ENCODE results near the gene POLR1A.
"Not testable (repeated sequence)": the region's sequence is repeated elsewhere in the genome, so short reads cannot be mapped to it uniquely, and the experiment has no call there.

Gene POLR1A

GRCh38 chr2:85995648-85996529 is 109.8 kb downstream of the POLR1A start:
- no peak overlapping the region for H3K27ac ChIP-seq
- TF ChIP-seq ZFX (IDR thresholded peaks at IDR 0.05; ENCODE audit: borderline replicate concordance) (no peak), CTCF (IDR thresholded peaks at IDR 0.05) (no peak)

DNA sequence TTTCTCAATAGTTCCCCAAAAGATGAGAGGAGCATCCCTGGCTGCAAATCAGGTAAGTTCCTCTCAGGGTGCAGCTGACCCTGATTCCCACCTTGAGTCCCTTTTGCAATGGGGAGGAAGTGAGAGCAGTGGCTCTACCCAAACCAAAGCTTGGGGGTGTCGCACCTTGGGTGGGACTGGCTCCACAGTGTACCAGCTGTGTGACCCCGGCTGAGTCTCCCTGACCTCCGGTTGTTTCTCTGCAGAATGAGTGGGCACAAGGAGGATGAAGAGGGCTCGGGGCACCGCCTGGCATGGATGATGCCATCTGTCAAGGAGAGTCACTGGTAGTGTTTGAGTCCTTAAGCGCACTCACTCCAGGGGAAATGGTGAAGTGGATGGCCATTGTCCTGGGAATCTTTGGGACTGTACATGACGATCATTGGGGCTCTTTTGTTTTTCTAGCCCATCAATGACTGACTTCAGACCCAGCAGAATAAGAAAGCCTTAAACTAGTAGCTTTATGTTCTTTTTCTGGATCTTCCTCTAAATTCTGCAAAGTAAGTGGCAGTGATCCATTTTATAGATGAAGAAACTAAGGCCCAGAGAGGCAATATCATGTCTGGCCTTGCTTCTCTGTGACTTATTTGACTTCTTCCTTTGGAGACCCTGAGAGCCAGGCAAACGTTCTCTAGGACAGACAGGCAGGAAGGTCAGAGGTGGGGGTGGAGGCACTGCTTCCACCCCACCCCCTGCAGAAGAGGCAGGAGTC is 110.6 kb downstream of the POLR1A start:
- TF ChIP-seq ZFX (IDR thresholded peaks at IDR 0.05; ENCODE audit: borderline replicate concordance) (no peak), CTCF (IDR thresholded peaks at IDR 0.05) (no peak)

DNA sequence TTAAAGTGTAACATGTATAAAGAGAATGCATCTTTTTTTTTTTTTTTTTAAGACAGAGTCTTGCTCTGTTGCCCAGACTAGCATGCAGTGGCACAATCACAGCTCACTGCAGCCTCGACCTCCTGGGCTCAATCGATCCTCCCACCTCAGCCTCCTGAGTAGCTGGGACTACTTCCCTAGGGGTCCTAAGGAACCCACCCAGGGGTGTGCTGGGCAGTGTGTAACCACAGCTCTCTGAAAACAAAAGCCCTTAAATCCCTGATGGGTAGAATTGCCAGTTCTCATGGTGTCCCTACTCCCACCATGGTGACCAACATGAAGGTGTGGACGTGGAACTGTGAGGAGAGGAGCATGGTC is 111.3 kb downstream of the POLR1A start:
- TF ChIP-seq CTCF (IDR thresholded peaks at IDR 0.05) = no peak
- no peak for TF ChIP-seq ZFX (IDR thresholded peaks at IDR 0.05; ENCODE audit: borderline replicate concordance)
- H3K27ac ChIP-seq = no peak overlapping the region

More for the DNA sequence above, 110.6 kb downstream of the POLR1A start:
- no peak overlapping the region for H3K27ac ChIP-seq

DNA sequence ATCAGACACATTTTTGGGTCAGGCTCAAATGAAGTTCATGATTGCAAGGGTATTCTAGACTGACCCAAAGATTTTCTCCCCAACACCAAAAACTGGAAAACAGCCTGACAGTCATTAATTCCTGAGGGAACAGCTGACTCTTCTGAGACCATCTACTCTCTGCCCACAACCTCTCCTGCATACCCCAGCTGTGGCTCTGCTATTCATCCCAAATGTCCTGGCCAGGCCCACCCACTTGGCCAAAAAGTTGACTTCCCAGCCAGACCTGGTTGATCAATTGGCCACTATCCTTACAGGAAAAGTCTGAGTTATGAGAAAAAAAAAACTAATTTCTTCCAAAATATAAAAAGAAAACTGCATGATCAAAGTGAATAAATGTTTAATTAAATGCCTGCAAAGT is 113.1 kb downstream of the POLR1A start:
- no peak overlapping the region for H3K27ac ChIP-seq
- no peak for TF ChIP-seq CTCF (IDR thresholded peaks at IDR 0.05)

- H3K27ac ChIP-seq = not testable (repeated sequence)
Observed at GRCh38 chr2:85992053-85992452, 113.6 kb downstream of the POLR1A start.

DNA sequence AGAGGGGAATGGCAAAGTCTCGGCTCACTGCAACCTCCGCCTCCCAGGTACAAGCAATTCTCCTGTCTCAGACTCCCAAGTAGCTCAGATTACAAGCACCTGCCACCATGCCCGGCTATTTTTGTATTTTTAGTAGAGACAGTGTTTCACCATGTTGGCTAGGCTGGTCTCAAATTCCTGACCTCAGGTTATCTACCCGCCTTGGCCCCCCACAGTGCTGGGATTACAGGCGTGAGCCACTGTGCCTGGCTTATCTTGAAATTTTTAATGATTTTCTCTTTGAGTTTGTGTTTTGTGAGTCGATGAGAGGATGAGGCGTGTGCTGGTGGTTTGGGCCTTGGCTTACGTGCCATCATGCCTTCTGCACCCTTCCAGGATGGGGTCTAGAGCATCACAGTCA is 115.6 kb downstream of the POLR1A start:
- TF ChIP-seq CTCF (IDR thresholded peaks at IDR 0.05) (no peak), ZFX (IDR thresholded peaks at IDR 0.05; ENCODE audit: borderline replicate concordance) (no peak)
- H3K27ac ChIP-seq = no peak overlapping the region

DNA sequence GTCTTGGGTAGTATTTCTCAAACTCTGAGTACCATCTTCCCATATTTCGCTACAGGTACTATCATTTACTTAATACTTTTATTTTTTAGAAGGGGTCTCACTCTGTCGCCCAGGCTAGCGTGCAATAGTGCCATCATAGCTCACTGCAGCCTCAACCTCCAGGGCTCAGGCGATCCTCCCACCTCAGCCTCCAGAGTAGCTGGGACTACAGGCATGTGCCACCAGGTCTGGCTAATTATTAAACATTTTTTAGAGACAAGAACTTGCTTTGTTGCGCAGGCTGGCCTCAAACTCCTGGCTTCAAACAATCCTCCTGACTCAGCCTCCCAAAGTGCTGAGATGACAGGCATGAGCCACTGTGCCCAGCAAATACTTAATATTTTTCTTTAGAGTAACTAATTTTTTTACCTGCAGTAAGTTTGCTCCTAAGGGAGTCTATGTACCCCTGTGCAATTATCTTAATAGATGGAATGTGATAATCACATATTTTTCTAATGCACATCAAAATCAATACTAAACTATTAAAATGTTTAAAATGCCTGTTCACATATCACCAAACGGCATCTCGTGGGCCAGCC is 116.3 kb downstream of the POLR1A start:
- TF ChIP-seq CTCF (IDR thresholded peaks at IDR 0.05) (no peak), ZFX (IDR thresholded peaks at IDR 0.05; ENCODE audit: borderline replicate concordance) (no peak)

More for the DNA sequence above, 116.3 kb downstream of the POLR1A start:
- no peak overlapping the region for H3K27ac ChIP-seq

Measured in 22Rv1 (cell line).